ENCODE measurements around the gene METTL18.

The METTL18 gene

GRCh38 chr1:169804941-169805340, 10.2 kb upstream of the METTL18 start:
- TF ChIP-seq SUZ12 (IDR thresholded peaks at IDR 0.05; ENCODE audit: extremely low read depth, insufficient read depth, insufficient read length): no peak
- Histone ChIP-seq H3K36me3 (ENCODE audit: insufficient read depth, insufficient read length, low read length) (peaks cover 93% of the 10 kb centered on the region), H3K4me3 (ENCODE audit: insufficient read length, low read depth) (no peak overlapping the region), H3K27me3 (ENCODE audit: insufficient read depth, insufficient read length) (no peaks in the 10 kb centered on the region), H3K9me3 (ENCODE audit: insufficient read depth, low read length) (no peaks in the 10 kb centered on the region), H3K9ac (ENCODE audit: insufficient read length, low read depth) (no peak overlapping the region), H3K4me1 (ENCODE audit: insufficient read depth, insufficient read length) (no peaks in the 10 kb centered on the region)
- DNase-seq (ENCODE audit: low read depth, low spot score): no peak

GRCh38 chr1:169802888-169803287, 8.2 kb upstream of the METTL18 start:
- TF ChIP-seq YY1 (IDR thresholded peaks at IDR 0.05; ENCODE audit: insufficient read depth, insufficient read length) (no peak), SUZ12 (IDR thresholded peaks at IDR 0.05; ENCODE audit: extremely low read depth, insufficient read depth, insufficient read length) (no peak), ZNF274 (IDR thresholded peaks at IDR 0.05; ENCODE audit: low read depth, low read length) (no peak)
- peaks cover 88% of the 10 kb centered on the region for H3K36me3 ChIP-seq (ENCODE audit: insufficient read depth, insufficient read length, low read length)
- no peak for DNase-seq (ENCODE audit: low read depth, low spot score)

GRCh38 chr1:169797281-169797680, 2.6 kb upstream of the METTL18 start:
- Histone ChIP-seq H3K9ac (ENCODE audit: insufficient read length, low read depth) (no peak overlapping the region), H3K4me1 (ENCODE audit: insufficient read depth, insufficient read length) (no peaks in the 10 kb centered on the region), H3K36me3 (ENCODE audit: insufficient read depth, insufficient read length, low read length) (peaks cover 61% of the 10 kb centered on the region), H3K4me3 (ENCODE audit: insufficient read length, low read depth) (no peak overlapping the region), H3K9me3 (ENCODE audit: insufficient read depth, low read length) (no peaks in the 10 kb centered on the region), H3K27me3 (ENCODE audit: insufficient read depth, insufficient read length) (no peaks in the 10 kb centered on the region)
- TF ChIP-seq ZNF274 (IDR thresholded peaks at IDR 0.05; ENCODE audit: low read depth, low read length) (no peak), SUZ12 (IDR thresholded peaks at IDR 0.05; ENCODE audit: extremely low read depth, insufficient read depth, insufficient read length) (no peak), YY1 (IDR thresholded peaks at IDR 0.05; ENCODE audit: insufficient read depth, insufficient read length) (no peak)
- DNase-seq (ENCODE audit: low read depth, low spot score): no peak

More at GRCh38 chr1:169802888-169803287, 8.2 kb upstream of the METTL18 start:
- no peaks in the 10 kb centered on the region for H3K4me1 ChIP-seq (ENCODE audit: insufficient read depth, insufficient read length)
- no peaks in the 10 kb centered on the region for H3K9me3 ChIP-seq (ENCODE audit: insufficient read depth, low read length)
- H3K9ac ChIP-seq (ENCODE audit: insufficient read length, low read depth): no peak overlapping the region
- no peak overlapping the region for H3K4me3 ChIP-seq (ENCODE audit: insufficient read length, low read depth)
- no peaks in the 10 kb centered on the region for H3K27me3 ChIP-seq (ENCODE audit: insufficient read depth, insufficient read length)

- DNase-seq (ENCODE audit: low read depth, low spot score): no peak
- Histone ChIP-seq H3K4me1 (ENCODE audit: insufficient read depth, insufficient read length) (no peaks in the 10 kb centered on the region), H3K27me3 (ENCODE audit: insufficient read depth, insufficient read length) (no peaks in the 10 kb centered on the region), H3K36me3 (ENCODE audit: insufficient read depth, insufficient read length, low read length) (peaks cover 60% of the 10 kb centered on the region), H3K9me3 (ENCODE audit: insufficient read depth, low read length) (no peaks in the 10 kb centered on the region), H3K4me3 (ENCODE audit: insufficient read length, low read depth) (no peak overlapping the region), H3K9ac (ENCODE audit: insufficient read length, low read depth) (no peak overlapping the region)
- no peak for TF ChIP-seq ZNF274 (IDR thresholded peaks at IDR 0.05; ENCODE audit: low read depth, low read length)
- no peak for TF ChIP-seq YY1 (IDR thresholded peaks at IDR 0.05; ENCODE audit: insufficient read depth, insufficient read length)
- no peak for TF ChIP-seq SUZ12 (IDR thresholded peaks at IDR 0.05; ENCODE audit: extremely low read depth, insufficient read depth, insufficient read length)
Observed at GRCh38 chr1:169796274-169796810, 1.6 kb upstream of the METTL18 start.

- H3K9me3 ChIP-seq (ENCODE audit: insufficient read depth, low read length): no peaks in the 10 kb centered on the region
- H3K27me3 ChIP-seq (ENCODE audit: insufficient read depth, insufficient read length): no peaks in the 10 kb centered on the region
- DNase-seq (ENCODE audit: low read depth, low spot score): no peak
- peak overlapping the region; percentile 97 for H3K9ac ChIP-seq (ENCODE audit: insufficient read length, low read depth)
- peak overlapping the region; percentile 93 for H3K4me3 ChIP-seq (ENCODE audit: insufficient read length, low read depth)
- no peaks in the 10 kb centered on the region for H3K4me1 ChIP-seq (ENCODE audit: insufficient read depth, insufficient read length)
- peaks cover 54% of the 10 kb centered on the region for H3K36me3 ChIP-seq (ENCODE audit: insufficient read depth, insufficient read length, low read length)
- TF ChIP-seq ZNF274 (IDR thresholded peaks at IDR 0.05; ENCODE audit: low read depth, low read length) (no peak), YY1 (IDR thresholded peaks at IDR 0.05; ENCODE audit: insufficient read depth, insufficient read length) (no peak), SUZ12 (IDR thresholded peaks at IDR 0.05; ENCODE audit: extremely low read depth, insufficient read depth, insufficient read length) (no peak)
Observed at GRCh38 chr1:169795687-169796086, 980 bp upstream of the METTL18 start.

- Histone ChIP-seq H3K27me3 (ENCODE audit: insufficient read depth, insufficient read length) (no peaks in the 10 kb centered on the region), H3K36me3 (ENCODE audit: insufficient read depth, insufficient read length, low read length) (peaks cover 39% of the 10 kb centered on the region), H3K9me3 (ENCODE audit: insufficient read depth, low read length) (no peaks in the 10 kb centered on the region), H3K9ac (ENCODE audit: insufficient read length, low read depth) (peak overlapping the region; percentile 97), H3K4me1 (ENCODE audit: insufficient read depth, insufficient read length) (no peaks in the 10 kb centered on the region), H3K4me3 (ENCODE audit: insufficient read length, low read depth) (peak overlapping the region; percentile 93)
- no peak for DNase-seq (ENCODE audit: low read depth, low spot score)
- TF ChIP-seq ZNF274 (IDR thresholded peaks at IDR 0.05; ENCODE audit: low read depth, low read length) (no peak), SUZ12 (IDR thresholded peaks at IDR 0.05; ENCODE audit: extremely low read depth, insufficient read depth, insufficient read length) (no peak), YY1 (IDR thresholded peaks at IDR 0.05; ENCODE audit: insufficient read depth, insufficient read length) (no peak)
Observed at GRCh38 chr1:169793730-169794129, 977 bp downstream of the METTL18 start.

GRCh38 chr1:169788402-169788801, 6.3 kb downstream of the METTL18 start:
- H3K9me3 ChIP-seq (ENCODE audit: insufficient read depth, low read length): 0 out of 2 replicates have a peak, but pooled peaks cover 7% of the 10 kb centered on the region
- DNase-seq (ENCODE audit: low read depth, low spot score): no peak
- peaks cover 20% of the 10 kb centered on the region for H3K36me3 ChIP-seq (ENCODE audit: insufficient read depth, insufficient read length, low read length)
- no peaks in the 10 kb centered on the region for H3K4me1 ChIP-seq (ENCODE audit: insufficient read depth, insufficient read length)
- H3K9ac ChIP-seq (ENCODE audit: insufficient read length, low read depth): no peak overlapping the region
- TF ChIP-seq YY1 (IDR thresholded peaks at IDR 0.05; ENCODE audit: insufficient read depth, insufficient read length) (no peak), SUZ12 (IDR thresholded peaks at IDR 0.05; ENCODE audit: extremely low read depth, insufficient read depth, insufficient read length) (no peak), ZNF274 (IDR thresholded peaks at IDR 0.05; ENCODE audit: low read depth, low read length) (no peak)
- no peak overlapping the region for H3K4me3 ChIP-seq (ENCODE audit: insufficient read length, low read depth)
- no peaks in the 10 kb centered on the region for H3K27me3 ChIP-seq (ENCODE audit: insufficient read depth, insufficient read length)
